Activated gamma-delta T cell treated with Interleukin-2 at 50 U/mL for 16 hours (primary cell): ENCODE data around the gene STK25.
A peak's percentile ranks its signal among the peaks of the same experiment; 100 is the strongest.

Experiments used
- DNase-seq: peaks from one replicate; pipeline ENCODE4 v3.0.0-alpha.2; 2020

Gene STK25

DNA sequence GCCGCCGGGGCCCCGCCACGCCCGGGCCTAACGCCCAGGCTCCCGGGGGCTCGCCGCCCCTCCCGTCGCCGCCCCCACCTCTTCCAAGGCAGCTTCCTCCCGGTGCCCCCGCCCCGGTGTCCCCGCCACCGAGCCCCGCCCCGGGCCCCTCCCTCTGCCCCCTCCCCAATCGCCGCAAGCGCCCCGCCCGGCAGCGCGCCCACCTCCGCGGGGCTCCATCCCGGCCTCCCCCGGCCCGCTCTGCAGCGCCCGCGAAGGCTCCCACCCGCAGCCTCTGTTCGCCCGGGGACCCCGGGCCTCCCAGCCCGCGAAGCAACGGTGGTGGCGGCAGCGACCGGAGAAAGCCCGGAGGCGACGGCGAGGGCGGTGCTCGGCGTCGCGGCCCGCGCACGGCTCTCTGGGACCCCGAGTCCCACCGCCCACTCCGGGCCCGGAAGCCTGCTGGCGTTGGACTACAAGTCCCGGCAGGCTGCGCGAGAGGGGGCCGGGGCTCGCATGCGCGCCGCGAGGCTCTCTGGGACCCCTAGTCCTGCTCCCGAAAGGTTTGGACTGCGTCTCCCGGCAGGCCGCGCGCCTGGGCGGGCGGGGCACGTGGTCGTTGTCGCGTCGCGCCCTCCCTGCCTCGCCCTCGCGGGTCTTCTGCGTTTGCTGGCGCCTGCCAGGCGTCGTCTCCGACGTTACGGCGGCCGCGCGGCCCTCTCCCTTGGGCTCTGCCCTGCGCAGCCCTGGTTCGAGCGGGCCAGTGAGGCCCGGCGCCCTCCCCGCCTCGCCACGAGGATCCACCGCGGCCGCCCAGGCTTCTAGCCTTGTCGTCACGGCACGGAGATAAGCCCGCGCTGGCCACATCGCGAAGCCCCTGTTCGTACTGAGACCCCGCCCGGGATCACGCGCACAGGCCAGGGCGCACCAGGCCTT, at the start of gene STK25:
STK25 (minus strand) TSS at position 345 of the 915 bp plus-strand sequence. CDS start 549 bp downstream, outside the sequence.
- DNase-seq = peak; percentile 96

GRCh38 chr2:241556746-241557145, 48.4 kb upstream of the STK25 start:
- no peak for DNase-seq

- DNase-seq = no peak
Measured at GRCh38 chr2:241555711-241556110, 47.3 kb upstream of the STK25 start.

DNA sequence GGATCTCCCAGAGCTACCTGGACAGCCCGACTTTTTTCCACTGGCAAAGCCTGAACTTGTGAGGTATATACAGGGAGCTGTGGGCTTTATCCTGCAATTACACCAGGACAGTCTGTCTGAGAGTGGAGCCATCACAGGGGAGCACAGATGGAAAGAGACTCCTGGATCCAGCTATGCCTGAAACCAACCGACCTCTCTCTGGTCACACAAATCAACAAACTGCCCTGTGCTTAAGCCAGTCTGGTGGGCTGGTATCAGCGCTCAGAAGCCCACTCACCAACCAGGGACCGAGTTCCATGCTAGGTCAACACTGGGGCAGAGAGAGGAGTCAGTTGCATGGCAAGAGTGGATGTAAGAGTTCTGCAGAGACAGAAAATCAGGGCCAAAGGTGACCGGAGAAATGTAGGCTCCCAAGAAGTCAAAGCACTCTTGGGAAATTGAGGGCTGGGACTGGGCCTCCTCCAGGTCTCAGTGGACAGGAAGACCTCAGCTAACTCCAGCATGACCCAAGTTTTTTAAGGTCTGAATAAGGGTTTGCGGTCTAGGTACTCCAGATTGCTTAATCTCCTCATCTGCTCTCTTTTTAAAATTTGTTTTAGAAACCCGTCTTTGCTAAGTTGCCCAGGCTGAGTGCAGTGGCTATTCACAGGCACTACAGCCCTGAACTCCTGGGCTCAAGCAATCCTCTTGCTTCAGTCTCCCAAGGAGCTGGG, 46.4 kb upstream of the STK25 start:
- DNase-seq = no peak

GRCh38 chr2:241553981-241554380, 45.6 kb upstream of the STK25 start:
- no peak for DNase-seq

GRCh38 chr2:241553512-241553830, 45.1 kb upstream of the STK25 start:
- DNase-seq = no peak

DNA sequence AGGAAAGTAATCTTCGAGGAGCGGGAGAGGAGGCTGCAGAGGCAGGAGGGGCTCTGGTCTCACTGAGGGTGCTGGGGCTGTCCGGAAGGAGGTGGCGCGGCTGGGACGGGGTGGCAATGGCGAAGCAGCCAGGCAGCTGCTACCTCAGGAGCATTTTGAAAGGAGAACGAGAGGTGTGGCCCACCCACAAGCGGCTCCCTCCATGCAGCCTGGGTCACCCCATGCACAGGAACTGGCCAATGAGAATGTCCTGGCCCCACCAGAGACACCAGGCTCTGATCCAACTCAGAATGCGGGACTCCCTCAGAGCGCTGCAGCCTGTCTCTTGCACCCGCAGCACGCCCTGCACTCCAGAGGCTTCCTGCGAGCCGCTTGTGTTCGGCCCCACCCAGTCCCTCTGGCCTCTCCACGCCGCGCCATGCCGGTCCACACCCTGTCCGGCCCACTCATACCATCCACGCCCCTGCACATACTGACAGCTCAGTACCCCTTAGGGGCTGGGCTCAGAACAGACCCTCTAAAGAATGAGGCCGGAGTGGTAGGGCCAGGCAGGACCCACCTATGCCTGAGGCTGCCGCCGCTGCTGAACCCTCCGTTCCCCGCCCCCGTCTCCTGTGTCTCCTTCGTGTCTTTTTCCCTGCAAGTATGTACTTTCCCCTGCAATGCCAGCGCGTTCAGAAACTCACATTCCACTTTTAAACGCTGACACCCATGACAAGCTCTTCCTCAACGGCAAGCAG, 43.8 kb upstream of the STK25 start:
- DNase-seq = no peak

- DNase-seq = no peak
Measured at GRCh38 chr2:241551599-241551997, 43.2 kb upstream of the STK25 start.

DNA sequence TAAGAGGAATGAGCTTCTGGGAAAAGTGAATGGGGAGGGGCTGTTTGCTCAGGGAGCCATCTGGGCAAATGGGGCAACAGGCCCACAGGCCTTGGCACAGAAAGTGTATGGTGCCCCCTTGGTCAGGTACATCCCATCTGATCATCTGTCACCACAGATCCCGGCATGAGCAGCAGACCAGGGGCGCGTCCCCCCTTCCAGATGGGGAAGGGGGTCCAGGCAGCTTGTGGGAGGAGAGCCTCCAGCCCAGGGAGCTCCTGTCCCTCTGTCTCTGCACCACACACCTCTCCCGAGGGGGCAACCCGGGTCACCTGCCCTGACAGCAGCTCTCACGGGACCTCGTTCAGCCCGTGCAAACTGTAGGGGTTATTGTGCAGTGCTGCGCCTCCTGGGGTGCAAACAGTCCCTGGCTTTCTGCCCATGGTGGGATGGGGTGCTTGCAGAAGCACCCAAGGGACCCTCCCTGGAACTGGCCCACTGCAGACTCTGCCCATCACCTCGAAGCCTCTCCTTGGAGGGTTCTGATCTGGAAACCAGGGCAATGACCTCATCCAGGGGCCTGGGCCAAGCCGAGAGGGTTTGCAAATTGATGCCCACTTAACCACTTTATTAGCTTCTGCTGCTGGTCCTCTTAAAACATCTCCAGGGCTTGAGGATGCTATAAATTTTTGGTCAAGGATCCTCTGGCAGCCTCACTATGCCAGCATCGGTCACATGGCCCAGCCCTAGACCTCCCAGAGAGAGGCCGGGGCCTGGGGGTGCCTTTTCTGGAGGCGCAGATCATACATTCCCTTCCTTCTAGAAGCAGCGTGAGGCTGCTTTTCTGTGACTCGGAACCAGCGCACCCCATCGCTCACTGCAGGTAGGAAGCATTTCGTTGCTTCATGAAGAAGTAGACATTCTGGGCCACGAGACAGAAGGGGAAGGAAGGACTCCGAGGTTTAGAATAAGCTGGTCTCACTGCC, 42.5 kb upstream of the STK25 start:
- no peak for DNase-seq

- no peak for DNase-seq
Measured at GRCh38 chr2:241548451-241548835, 40.1 kb upstream of the STK25 start.

DNA sequence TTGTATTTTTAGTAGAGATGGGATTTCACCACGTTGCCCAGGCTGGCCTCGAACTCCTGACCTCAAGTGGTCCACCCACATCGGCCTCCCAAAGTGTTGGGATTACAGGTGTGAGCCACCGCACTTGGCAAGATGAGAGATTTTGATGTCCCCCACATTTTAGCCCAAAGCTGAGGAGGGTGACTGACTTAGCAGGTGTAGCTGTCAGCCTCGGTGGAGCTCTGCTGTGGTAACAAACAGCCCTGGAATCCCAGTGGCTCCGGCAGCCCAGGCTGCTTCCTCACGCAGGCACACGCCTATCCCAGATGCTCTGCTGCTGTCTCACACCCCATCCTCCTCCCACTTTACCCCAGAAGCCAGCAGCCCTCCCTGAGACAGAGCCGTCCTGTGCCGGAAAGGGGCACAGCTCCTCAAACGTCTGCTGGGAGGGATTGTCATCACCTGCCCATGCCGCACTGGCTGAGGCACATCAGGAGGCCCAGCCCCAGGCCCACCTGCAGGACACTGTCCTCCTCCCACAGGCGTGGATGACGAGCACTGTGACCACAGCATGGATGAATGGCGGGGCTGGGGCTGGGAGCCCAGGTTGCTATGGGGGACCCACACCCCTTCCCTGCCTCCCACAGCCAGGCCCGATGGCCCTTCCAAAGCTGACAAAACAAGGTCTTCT, 39.5 kb upstream of the STK25 start:
- DNase-seq = no peak

GRCh38 chr2:241546771-241547498, 38.6 kb upstream of the STK25 start:
- no peak for DNase-seq

DNA sequence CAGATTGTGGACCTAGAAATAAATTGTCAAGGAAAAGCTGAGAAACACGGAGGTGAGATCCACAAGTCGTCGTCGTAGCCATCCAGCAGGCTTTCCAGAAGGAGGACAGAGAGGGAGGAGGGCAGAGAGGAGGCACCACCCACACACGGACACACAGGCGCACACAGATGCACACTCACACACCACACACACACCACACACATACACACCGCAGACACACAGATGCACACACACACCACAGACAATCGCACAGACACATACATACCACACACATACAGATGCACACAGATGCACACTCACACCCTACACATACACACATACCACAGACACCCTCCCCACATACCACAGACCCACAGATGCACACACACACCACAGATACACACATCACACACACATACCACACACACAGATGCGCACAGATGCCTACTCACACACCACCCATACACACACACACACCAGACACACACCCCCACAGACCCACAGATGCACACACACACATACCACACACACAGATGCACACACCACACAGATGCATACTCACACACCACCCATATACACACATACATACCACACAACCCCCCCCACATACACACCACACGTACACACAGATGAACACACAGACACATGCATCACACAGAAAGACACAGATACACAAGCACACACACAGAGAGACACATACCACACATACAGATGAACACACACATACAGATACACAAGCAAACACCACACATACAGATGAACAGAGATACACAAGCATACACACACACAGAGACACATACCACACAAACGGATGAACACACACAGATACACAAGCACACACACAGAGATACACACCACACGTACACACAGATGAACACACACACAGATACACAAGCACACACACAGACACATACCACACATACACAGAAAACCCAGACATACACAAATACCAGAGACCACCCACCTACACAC, 37.4 kb upstream of the STK25 start:
- no peak for DNase-seq

- no peak for DNase-seq
Measured at GRCh38 chr2:241545106-241545505, 36.7 kb upstream of the STK25 start.

- DNase-seq = no peak
Measured at GRCh38 chr2:241542278-241542605, 33.9 kb upstream of the STK25 start.

GRCh38 chr2:241541564-241542277, 33.3 kb upstream of the STK25 start:
- no peak for DNase-seq

DNA sequence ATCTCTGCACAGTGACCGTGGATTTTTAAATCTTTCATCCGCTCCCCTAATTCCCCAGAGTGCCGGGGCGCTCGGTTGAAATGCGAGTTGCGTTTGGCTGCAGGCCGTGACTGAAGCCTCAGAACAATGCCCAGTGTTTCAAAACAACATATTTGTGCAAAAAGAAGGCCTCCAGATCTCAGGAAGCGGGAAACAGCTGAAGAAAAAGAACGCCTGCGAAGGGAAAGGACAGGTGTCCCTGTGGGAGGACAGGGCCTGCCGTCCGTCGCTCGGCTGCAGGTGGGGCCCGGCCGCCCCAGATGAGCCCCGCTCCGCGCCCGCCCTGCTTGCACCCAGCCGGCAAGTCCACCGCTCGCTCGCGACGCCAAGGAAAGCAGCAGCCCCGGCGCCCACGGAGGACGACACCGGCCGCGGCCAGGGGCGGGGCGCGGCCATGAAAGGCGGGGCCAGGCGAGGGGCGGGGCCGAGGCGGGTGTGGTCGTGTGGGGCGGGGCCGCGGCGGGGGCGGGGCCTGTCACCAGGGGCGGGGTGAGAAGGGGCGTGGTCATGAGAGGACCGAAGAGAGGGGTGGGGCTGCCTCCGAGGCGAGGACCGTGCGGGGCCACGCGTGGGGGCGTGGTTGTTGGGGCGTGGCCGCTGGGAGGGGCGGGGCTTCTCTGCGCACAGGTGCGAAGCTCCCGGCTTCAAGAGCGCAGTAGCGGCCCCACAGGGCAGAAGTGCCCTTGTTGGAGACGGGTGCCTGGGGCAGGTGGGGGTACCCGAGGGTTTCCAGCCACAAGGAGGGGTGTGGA, 32.6 kb upstream of the STK25 start:
- peak; percentile 47 for DNase-seq

- no peak for DNase-seq
Measured at GRCh38 chr2:241540401-241540770, 32.0 kb upstream of the STK25 start.
